ENCODE results near the gene ELMO1.

GRCh38 chr7:37369906-37370305 lies 78.8 kb downstream of the ELMO1 start:
- TF ChIP-seq POLR2A (IDR thresholded peaks at IDR 0.05; ENCODE audit: low read depth, low read length) (no peak), POLR2AphosphoS5 (IDR thresholded peaks at IDR 0.05; ENCODE audit: low read depth, low read length) (no peak), TAF1 (IDR thresholded peaks at IDR 0.05; ENCODE audit: borderline replicate concordance, low read depth, low read length) (no peak)

Data from GM12892 (cell line).